ENCODE measurements around the gene STARD10.

DNA sequence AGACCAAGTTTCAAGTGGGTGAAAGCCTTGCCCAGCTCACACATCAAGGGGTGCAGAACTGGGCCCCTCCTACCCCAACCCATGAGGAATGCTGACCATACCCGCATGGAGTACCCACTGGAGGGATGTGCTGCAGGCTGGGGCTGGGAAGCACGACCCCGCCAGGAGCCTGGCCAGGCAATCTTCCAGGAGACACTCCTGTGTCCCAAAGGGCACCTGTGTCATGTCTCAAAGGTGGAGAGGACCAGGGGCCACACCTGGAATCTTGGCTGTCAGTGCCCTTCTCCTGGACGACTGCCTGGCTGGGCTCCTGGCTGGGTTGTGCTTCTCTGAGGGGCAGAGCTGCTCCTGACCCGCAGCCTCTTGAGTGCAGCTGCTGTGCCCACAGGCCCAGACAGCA lies 48.3 kb downstream of the STARD10 start:
- TF ChIP-seq, protein P1, sequence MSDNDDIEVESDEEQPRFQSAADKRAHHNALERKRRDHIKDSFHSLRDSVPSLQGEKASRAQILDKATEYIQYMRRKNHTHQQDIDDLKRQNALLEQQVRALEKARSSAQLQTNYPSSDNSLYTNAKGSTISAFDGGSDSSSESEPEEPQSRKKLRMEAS (IDR thresholded peaks at IDR 0.05): no peak
- TF ChIP-seq, protein P2, sequence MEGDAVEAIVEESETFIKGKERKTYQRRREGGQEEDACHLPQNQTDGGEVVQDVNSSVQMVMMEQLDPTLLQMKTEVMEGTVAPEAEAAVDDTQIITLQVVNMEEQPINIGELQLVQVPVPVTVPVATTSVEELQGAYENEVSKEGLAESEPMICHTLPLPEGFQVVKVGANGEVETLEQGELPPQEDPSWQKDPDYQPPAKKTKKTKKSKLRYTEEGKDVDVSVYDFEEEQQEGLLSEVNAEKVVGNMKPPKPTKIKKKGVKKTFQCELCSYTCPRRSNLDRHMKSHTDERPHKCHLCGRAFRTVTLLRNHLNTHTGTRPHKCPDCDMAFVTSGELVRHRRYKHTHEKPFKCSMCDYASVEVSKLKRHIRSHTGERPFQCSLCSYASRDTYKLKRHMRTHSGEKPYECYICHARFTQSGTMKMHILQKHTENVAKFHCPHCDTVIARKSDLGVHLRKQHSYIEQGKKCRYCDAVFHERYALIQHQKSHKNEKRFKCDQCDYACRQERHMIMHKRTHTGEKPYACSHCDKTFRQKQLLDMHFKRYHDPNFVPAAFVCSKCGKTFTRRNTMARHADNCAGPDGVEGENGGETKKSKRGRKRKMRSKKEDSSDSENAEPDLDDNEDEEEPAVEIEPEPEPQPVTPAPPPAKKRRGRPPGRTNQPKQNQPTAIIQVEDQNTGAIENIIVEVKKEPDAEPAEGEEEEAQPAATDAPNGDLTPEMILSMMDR (IDR thresholded peaks at IDR 0.05; ENCODE audit: low read depth, low read length, missing input control): no peak
- TF ChIP-seq RAD21 (IDR thresholded peaks at IDR 0.05) (no peak), JUND (IDR thresholded peaks at IDR 0.05) (no peak), YY1 (IDR thresholded peaks at IDR 0.05) (no peak), GABPA (IDR thresholded peaks at IDR 0.05 in 1 of 2, conservative IDR thresholded peaks at IDR 0.05 in 1 of 2) (no peak), FOXA1 (IDR thresholded peaks at IDR 0.05) (no peak), RXRA (IDR thresholded peaks at IDR 0.05) (no peak), HNF4A (conservative IDR thresholded peaks at IDR 0.05) (no peak)
- TF ChIP-seq, protein P3, sequence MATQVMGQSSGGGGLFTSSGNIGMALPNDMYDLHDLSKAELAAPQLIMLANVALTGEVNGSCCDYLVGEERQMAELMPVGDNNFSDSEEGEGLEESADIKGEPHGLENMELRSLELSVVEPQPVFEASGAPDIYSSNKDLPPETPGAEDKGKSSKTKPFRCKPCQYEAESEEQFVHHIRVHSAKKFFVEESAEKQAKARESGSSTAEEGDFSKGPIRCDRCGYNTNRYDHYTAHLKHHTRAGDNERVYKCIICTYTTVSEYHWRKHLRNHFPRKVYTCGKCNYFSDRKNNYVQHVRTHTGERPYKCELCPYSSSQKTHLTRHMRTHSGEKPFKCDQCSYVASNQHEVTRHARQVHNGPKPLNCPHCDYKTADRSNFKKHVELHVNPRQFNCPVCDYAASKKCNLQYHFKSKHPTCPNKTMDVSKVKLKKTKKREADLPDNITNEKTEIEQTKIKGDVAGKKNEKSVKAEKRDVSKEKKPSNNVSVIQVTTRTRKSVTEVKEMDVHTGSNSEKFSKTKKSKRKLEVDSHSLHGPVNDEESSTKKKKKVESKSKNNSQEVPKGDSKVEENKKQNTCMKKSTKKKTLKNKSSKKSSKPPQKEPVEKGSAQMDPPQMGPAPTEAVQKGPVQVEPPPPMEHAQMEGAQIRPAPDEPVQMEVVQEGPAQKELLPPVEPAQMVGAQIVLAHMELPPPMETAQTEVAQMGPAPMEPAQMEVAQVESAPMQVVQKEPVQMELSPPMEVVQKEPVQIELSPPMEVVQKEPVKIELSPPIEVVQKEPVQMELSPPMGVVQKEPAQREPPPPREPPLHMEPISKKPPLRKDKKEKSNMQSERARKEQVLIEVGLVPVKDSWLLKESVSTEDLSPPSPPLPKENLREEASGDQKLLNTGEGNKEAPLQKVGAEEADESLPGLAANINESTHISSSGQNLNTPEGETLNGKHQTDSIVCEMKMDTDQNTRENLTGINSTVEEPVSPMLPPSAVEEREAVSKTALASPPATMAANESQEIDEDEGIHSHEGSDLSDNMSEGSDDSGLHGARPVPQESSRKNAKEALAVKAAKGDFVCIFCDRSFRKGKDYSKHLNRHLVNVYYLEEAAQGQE (IDR thresholded peaks at IDR 0.05): no peak
- TF ChIP-seq, protein P4, sequence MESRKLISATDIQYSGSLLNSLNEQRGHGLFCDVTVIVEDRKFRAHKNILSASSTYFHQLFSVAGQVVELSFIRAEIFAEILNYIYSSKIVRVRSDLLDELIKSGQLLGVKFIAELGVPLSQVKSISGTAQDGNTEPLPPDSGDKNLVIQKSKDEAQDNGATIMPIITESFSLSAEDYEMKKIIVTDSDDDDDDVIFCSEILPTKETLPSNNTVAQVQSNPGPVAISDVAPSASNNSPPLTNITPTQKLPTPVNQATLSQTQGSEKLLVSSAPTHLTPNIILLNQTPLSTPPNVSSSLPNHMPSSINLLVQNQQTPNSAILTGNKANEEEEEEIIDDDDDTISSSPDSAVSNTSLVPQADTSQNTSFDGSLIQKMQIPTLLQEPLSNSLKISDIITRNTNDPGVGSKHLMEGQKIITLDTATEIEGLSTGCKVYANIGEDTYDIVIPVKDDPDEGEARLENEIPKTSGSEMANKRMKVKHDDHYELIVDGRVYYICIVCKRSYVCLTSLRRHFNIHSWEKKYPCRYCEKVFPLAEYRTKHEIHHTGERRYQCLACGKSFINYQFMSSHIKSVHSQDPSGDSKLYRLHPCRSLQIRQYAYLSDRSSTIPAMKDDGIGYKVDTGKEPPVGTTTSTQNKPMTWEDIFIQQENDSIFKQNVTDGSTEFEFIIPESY (IDR thresholded peaks at IDR 0.05): no peak
